H1 (cell line): ENCODE results near the gene CIITA.
"Not testable (repeated sequence)": the region's sequence is repeated elsewhere in the genome, so short reads cannot be mapped to it uniquely, and the experiment has no call there.

Experiments
- CBX5 ChIP-seq: fragments of 300-800, 300-1000 bp; sonication (generic); IDR thresholded peaks from 2 replicates; pipeline ENCODE4 v1.7.1; 2016; ENCODE audit warnings: antibody characterized with exemption, low read length, low read depth
- EGR1 ChIP-seq: IDR thresholded peaks from 2 replicates; pipeline ENCODE4 v1.6.1; 2011; ENCODE audit warnings: low read depth, low read length, borderline replicate concordance
- EP300 ChIP-seq, 2 experiments: IDR thresholded peaks; 1 replicate in 1 of 2; 2 replicates in 1 of 2; pipeline ENCODE4 v1.6.1; 2011 to 2012; ENCODE audit warnings: low read depth in 2 of 2, low read length in 2 of 2, mild to moderate bottlenecking in 2 of 2, borderline replicate concordance in 1 of 2, inconsistent platforms in 1 of 2, moderate library complexity in 1 of 2
- GABPA ChIP-seq: IDR thresholded peaks from 2 replicates; pipeline ENCODE4 v1.6.1; 2011; ENCODE audit warnings: mild to moderate bottlenecking, low read length, moderate library complexity, borderline replicate concordance; ENCODE audit not compliant: insufficient read depth
- HDAC2 ChIP-seq, 2 experiments: fragments of 300-600 bp in 1 of 2; sonication (generic) in 1 of 2; IDR thresholded peaks; 2 replicates each; pipeline ENCODE4 v1.6.1; 2011 to 2012; ENCODE audit warnings: low read depth in 2 of 2, low read length in 2 of 2, mild to moderate bottlenecking in 2 of 2, moderate library complexity in 2 of 2, borderline replicate concordance in 1 of 2, inconsistent platforms in 1 of 2
- JUN ChIP-seq: IDR thresholded peaks from 2 replicates; pipeline ENCODE4 v1.6.1; 2011; ENCODE audit warnings: low read depth, mild to moderate bottlenecking, improper control_type of control experiment, low read length
- KDM1A ChIP-seq: fragments of 200-600, 300-600 bp; sonication (generic); IDR thresholded peaks from 2 replicates; pipeline ENCODE4 v1.7.1; 2016; ENCODE audit warnings: mild to moderate bottlenecking, low read length, borderline replicate concordance
- KDM5A ChIP-seq: fragments of 200-600 bp; IDR thresholded peaks from 2 replicates; pipeline ENCODE4 v1.7.1; 2012; ENCODE audit warnings: mild to moderate bottlenecking, low read length, inconsistent platforms, mixed read lengths
- NRF1 ChIP-seq: IDR thresholded peaks from 2 replicates; pipeline ENCODE4 v1.6.1; 2011; ENCODE audit warnings: mild to moderate bottlenecking, low read depth, low read length, improper control_type of control experiment
- POU5F1 ChIP-seq: IDR thresholded peaks from 2 replicates; pipeline ENCODE4 v1.6.1; 2011; ENCODE audit warnings: low read depth, mild to moderate bottlenecking, low read length, moderate library complexity
- RFX5 ChIP-seq: IDR thresholded peaks from 2 replicates; pipeline ENCODE4 v1.6.1; 2011; ENCODE audit warnings: low read depth, low read length, improper control_type of control experiment, borderline replicate concordance
- ZNF274 ChIP-seq: IDR thresholded peaks from 2 replicates; pipeline ENCODE4 v1.7.0; 2012; ENCODE audit warnings: low read length, borderline replicate concordance; ENCODE audit errors: extremely low read depth
- TF ChIP-seq, protein P1 (sequence below), 3 experiments: IDR thresholded peaks; 1 replicate in 2 of 3; 2 replicates in 1 of 3; pipeline versions ENCODE4 v1.5.1 to v1.6.1; 2011; ENCODE audit warnings: low read length in 3 of 3, mild to moderate bottlenecking in 3 of 3, inconsistent platforms in 2 of 3, low read depth in 1 of 3, moderate library complexity in 1 of 3; ENCODE audit not compliant: insufficient read depth in 1 of 3; ENCODE audit errors: control extremely low read depth in 1 of 3

- TF ChIP-seq CBX5; GABPA; JUN; ZNF274; EGR1; RFX5; HDAC2 (IDR thresholded peaks at IDR 0.05; ENCODE audit: borderline replicate concordance in 1 of 2, low read depth in 2 of 2, low read length in 2 of 2); EP300 (IDR thresholded peaks at IDR 0.05; ENCODE audit: borderline replicate concordance in 1 of 2, low read depth in 2 of 2, low read length in 2 of 2); KDM1A; KDM5A; NRF1; POU5F1: not testable (repeated sequence)
- TF ChIP-seq, protein P1, sequence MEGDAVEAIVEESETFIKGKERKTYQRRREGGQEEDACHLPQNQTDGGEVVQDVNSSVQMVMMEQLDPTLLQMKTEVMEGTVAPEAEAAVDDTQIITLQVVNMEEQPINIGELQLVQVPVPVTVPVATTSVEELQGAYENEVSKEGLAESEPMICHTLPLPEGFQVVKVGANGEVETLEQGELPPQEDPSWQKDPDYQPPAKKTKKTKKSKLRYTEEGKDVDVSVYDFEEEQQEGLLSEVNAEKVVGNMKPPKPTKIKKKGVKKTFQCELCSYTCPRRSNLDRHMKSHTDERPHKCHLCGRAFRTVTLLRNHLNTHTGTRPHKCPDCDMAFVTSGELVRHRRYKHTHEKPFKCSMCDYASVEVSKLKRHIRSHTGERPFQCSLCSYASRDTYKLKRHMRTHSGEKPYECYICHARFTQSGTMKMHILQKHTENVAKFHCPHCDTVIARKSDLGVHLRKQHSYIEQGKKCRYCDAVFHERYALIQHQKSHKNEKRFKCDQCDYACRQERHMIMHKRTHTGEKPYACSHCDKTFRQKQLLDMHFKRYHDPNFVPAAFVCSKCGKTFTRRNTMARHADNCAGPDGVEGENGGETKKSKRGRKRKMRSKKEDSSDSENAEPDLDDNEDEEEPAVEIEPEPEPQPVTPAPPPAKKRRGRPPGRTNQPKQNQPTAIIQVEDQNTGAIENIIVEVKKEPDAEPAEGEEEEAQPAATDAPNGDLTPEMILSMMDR (IDR thresholded peaks at IDR 0.05; ENCODE audit: control extremely low read depth in 1 of 3, insufficient read depth in 1 of 3, low read depth in 1 of 3, low read length in 3 of 3): not testable (repeated sequence)
Measured at GRCh38 chr16:10941935-10942351, 64.9 kb downstream of the CIITA start.
